CD4-positive, alpha-beta T cell (primary cell): ENCODE measurements around the gene USP3. TPM values are rescaled to one million over a fixed set of nuclear protein-coding genes. Genes with fewer than 3 reads are reported as not detected.

Experiments used
- ATAC-seq: fragments of 200-7000 bp; cut with Tn5 transposase; one replicate; pipeline ENCODE4 v1.10.0; 2022; ENCODE audit warnings: mild to moderate bottlenecking; ENCODE audit not compliant: poor library complexity
- CTCF ChIA-PET: fragments of 350-600 bp; sonication (Branson Sonifier 250); formaldehyde crosslinking; loops from one replicate; lab custom pipeline; 2021; ENCODE audit warnings: antibody characterized with exemption, inconsistent platforms; lab: Charles Lee
- POLR2A ChIA-PET: fragments of 350-600 bp; sonication (Branson Sonifier 250); formaldehyde crosslinking; loops from one replicate; lab custom pipeline; 2021; ENCODE audit warnings: antibody characterized with exemption, inconsistent platforms; lab: Charles Lee
- DNase-seq, 14 experiments: peaks; one replicate each; pipeline ENCODE4 v3.0.0-alpha.2; 2013 to 2020; ENCODE audit warnings: mixed read lengths in 2 of 14
- H3K27ac ChIP-seq, 2 donors: one replicate each; pipeline versions ENCODE4 v1.5.1 to v1.7.0; 2013; ENCODE audit warnings: low read length in 2 of 2, low read depth in 1 of 2, mild to moderate bottlenecking in 1 of 2
- H3K27me3 ChIP-seq, 2 experiments: 1 replicate in 1 of 2; 2 replicates in 1 of 2; pipeline versions ENCODE4 v1.6.1 to v1.7.0; 2013; ENCODE audit warnings: low read length in 2 of 2, control low read depth in 1 of 2, mild to moderate bottlenecking in 1 of 2, moderate library complexity in 1 of 2; ENCODE audit not compliant: insufficient read depth in 2 of 2, control insufficient read depth in 1 of 2
- H3K36me3 ChIP-seq: one replicate; pipeline ENCODE4 v1.6.1; 2013; ENCODE audit warnings: low read length, control low read depth; ENCODE audit not compliant: insufficient read depth
- H3K4me1 ChIP-seq: one replicate; pipeline ENCODE4 v1.6.1; 2013; ENCODE audit warnings: low read length, control low read depth; ENCODE audit not compliant: insufficient read depth
- H3K4me3 ChIP-seq: one replicate; pipeline ENCODE4 v1.5.1; 2013; ENCODE audit warnings: mild to moderate bottlenecking, low read length, moderate library complexity
- H3K9me3 ChIP-seq, 2 experiments: 1 replicate in 1 of 2; 2 replicates in 1 of 2; pipeline versions ENCODE4 v1.6.1 to v1.7.0; 2013; ENCODE audit warnings: low read length in 2 of 2, mild to moderate bottlenecking in 2 of 2, control low read depth in 1 of 2, moderate library complexity in 1 of 2; ENCODE audit not compliant: control insufficient read depth in 1 of 2, insufficient read depth in 1 of 2
- H3K27ac Mint-ChIP-seq: one replicate; pipeline ENCODE4 v1.8.0; 2020; ENCODE audit warnings: mixed read lengths
- H3K27me3 Mint-ChIP-seq: one replicate; pipeline ENCODE4 v1.8.0; 2021; ENCODE audit warnings: mixed read lengths
- H3K36me3 Mint-ChIP-seq: one replicate; pipeline ENCODE4 v1.8.0; 2021; ENCODE audit warnings: low read depth, mixed read lengths
- H3K4me1 Mint-ChIP-seq: one replicate; pipeline ENCODE4 v1.8.0; 2021; ENCODE audit warnings: low read depth, mixed read lengths
- H3K4me3 Mint-ChIP-seq: one replicate; pipeline ENCODE4 v1.8.0; 2020; ENCODE audit warnings: mild to moderate bottlenecking, mixed read lengths
- H3K9me3 Mint-ChIP-seq: one replicate; pipeline ENCODE4 v1.8.0; 2020; ENCODE audit warnings: mixed read lengths
- CTCF ChIP-seq: fragments of 200-600 bp; IDR thresholded peaks from one replicate; pipeline ENCODE4 v1.8.0; 2022; ENCODE audit warnings: antibody characterized with exemption, mild to moderate bottlenecking
- intact Hi-C, 2 experiments: fragments of 100-400 bp; cut with DNase I in 1 of 2; cut with micrococcal nuclease in 1 of 2; formaldehyde crosslinking; loops; one replicate each; pipeline versions ENCODE4 v1.15.1 to v1.9.0; 2023 to 2025; cut with DNase I, micrococcal nuclease
- total RNA-seq, 174 experiments: library from RNA in 2 of 174; stranded (reverse) in 2 of 174; gene quantifications; one replicate each; pipeline ENCODE4 v1.2.3 and lab custom pipeline; 2021 to 2026

Gene USP3
- total RNA-seq, 2 experiments from 2014 or later: 280 to 282 TPM

- ChIA-PET CTCF (interaction anchor here (0.7 to 2.4 kb wide), 2 partner anchors 15 to 18 kb away, joined by 3 to 17 read pairs; no protein-coding TSS in a partner anchor), POLR2A (interaction anchor here (0.7 to 8.7 kb wide), 10 partner anchors 6 to 100 kb away, joined by 3 to 367 read pairs (median 8); no protein-coding TSS in a partner anchor)
- H3K4me3 Mint-ChIP-seq: peak overlapping the region; percentile 95
- no peak overlapping the region for H3K4me3 ChIP-seq
- H3K9me3 Mint-ChIP-seq: no peaks in the 10 kb centered on the region
- H3K4me1 ChIP-seq: peaks cover 77% of the 10 kb centered on the region
- TF ChIP-seq CTCF: no peak
- DNase-seq (peak in 2 of 14 experiments; percentile 37 to 45), ATAC-seq (no peak)
- peak overlapping the region; percentile 97 to 99 for H3K27ac ChIP-seq
- H3K36me3 ChIP-seq: no peaks in the 10 kb centered on the region
- H3K9me3 ChIP-seq: peaks cover 0 to 4% of the 10 kb centered on the region in 2 experiments
- H3K27me3 ChIP-seq: no peaks in the 10 kb centered on the region
- H3K27ac Mint-ChIP-seq: no peak overlapping the region
- H3K4me1 Mint-ChIP-seq: peaks cover 56% of the 10 kb centered on the region
- intact Hi-C loops: loop anchor here in 1 of 2 experiments (10.0 kb wide), 2 partner anchors 307 to 593 kb away; partner anchors contain the start of genes CIAO2A and SNX1
- H3K36me3 Mint-ChIP-seq: peaks cover 25% of the 10 kb centered on the region
- no peaks in the 10 kb centered on the region for H3K27me3 Mint-ChIP-seq
These were observed 2.1 kb upstream of the USP3 start for GRCh38 chr15:63502137-63502766.

GRCh38 chr15:63502843-63503738 lies 1.3 kb upstream of the USP3 start:
- peak in 13 of 14 experiments; percentile 41 to 90 (median 60) for DNase-seq
- Histone ChIP-seq H3K36me3 (no peaks in the 10 kb centered on the region), H3K9me3 (peaks cover 0 to 4% of the 10 kb centered on the region in 2 experiments), H3K4me3 (peak overlapping the region; percentile 93), H3K27me3 (no peaks in the 10 kb centered on the region), H3K4me1 (peaks cover 72% of the 10 kb centered on the region), H3K27ac (peak overlapping the region; percentile 97 to 99)
- H3K9me3 Mint-ChIP-seq: no peaks in the 10 kb centered on the region
- H3K4me3 Mint-ChIP-seq: peak overlapping the region; percentile 95
- no peaks in the 10 kb centered on the region for H3K27me3 Mint-ChIP-seq
- H3K36me3 Mint-ChIP-seq: peaks cover 25% of the 10 kb centered on the region
- intact Hi-C loops: loop anchor here (1.0 to 10.0 kb wide), 3 partner anchors 24 to 592 kb away; partner anchors contain the start of genes CIAO2A (in 1 of the 2) and SNX1 (in 1 of the 2)
- ChIA-PET POLR2A (interaction anchor here (0.5 to 8.7 kb wide), 38 partner anchors 6 to 928 kb away, joined by 3 to 367 read pairs (median 5); partner anchors contain the start of genes CIAO2A, RPS27L and SNX1), CTCF (interaction anchor here (0.7 to 9.0 kb wide), 11 partner anchors 8 to 36 kb away, joined by 3 to 65 read pairs (median 8); no protein-coding TSS in a partner anchor)
- ATAC-seq: peak; percentile 20
- no peak overlapping the region for H3K27ac Mint-ChIP-seq
- H3K4me1 Mint-ChIP-seq: peaks cover 64% of the 10 kb centered on the region
- TF ChIP-seq CTCF: no peak

GRCh38 chr15:63503739-63504246 lies 600 bp upstream of the USP3 start:
- H3K4me1 Mint-ChIP-seq: peaks cover 71% of the 10 kb centered on the region
- ChIA-PET POLR2A (interaction anchor here (0.5 to 8.7 kb wide), 40 partner anchors 7 to 927 kb away, joined by 3 to 367 read pairs (median 5); partner anchors contain the start of genes CIAO2A, RPS27L and SNX1), CTCF (interaction anchor here (0.9 to 9.0 kb wide), 11 partner anchors 8 to 37 kb away, joined by 3 to 65 read pairs (median 8); no protein-coding TSS in a partner anchor)
- no peak for TF ChIP-seq CTCF
- H3K9me3 Mint-ChIP-seq: no peaks in the 10 kb centered on the region
- H3K4me1 ChIP-seq: peaks cover 65% of the 10 kb centered on the region
- ATAC-seq (peak; percentile 69), DNase-seq (peak; percentile 73 to 96 (median 84))
- intact Hi-C loops: loop anchor here (1.0 to 10.0 kb wide), 4 partner anchors 17 to 591 kb away; partner anchors contain the start of genes CIAO2A (in 1 of the 2) and SNX1 (in 1 of the 2)
- H3K27me3 ChIP-seq: no peaks in the 10 kb centered on the region
- H3K4me3 Mint-ChIP-seq: peak overlapping the region; percentile 95
- peaks cover 0 to 4% of the 10 kb centered on the region in 2 experiments for H3K9me3 ChIP-seq
- peaks cover 25% of the 10 kb centered on the region for H3K36me3 Mint-ChIP-seq
- H3K27ac Mint-ChIP-seq: no peak overlapping the region
- H3K4me3 ChIP-seq: peak overlapping the region; percentile 93
- H3K36me3 ChIP-seq: no peaks in the 10 kb centered on the region
- peak overlapping the region; percentile 97 to 99 for H3K27ac ChIP-seq
- H3K27me3 Mint-ChIP-seq: no peaks in the 10 kb centered on the region
